HG02981 (cell line): ENCODE results near the gene GOLGA3.
"Not testable (repeated sequence)": the region's sequence is repeated elsewhere in the genome, so short reads cannot be mapped to it uniquely, and the experiment has no call there.

ENCODE experiments used
- ATAC-seq: cut with Tn5 transposase; IDR thresholded peaks from one replicate; pipeline ENCODE4 v1.9.1; 2021; ENCODE audit warnings: mild to moderate bottlenecking, moderate library complexity; ENCODE audit not compliant: unreplicated experiment

Gene GOLGA3

DNA sequence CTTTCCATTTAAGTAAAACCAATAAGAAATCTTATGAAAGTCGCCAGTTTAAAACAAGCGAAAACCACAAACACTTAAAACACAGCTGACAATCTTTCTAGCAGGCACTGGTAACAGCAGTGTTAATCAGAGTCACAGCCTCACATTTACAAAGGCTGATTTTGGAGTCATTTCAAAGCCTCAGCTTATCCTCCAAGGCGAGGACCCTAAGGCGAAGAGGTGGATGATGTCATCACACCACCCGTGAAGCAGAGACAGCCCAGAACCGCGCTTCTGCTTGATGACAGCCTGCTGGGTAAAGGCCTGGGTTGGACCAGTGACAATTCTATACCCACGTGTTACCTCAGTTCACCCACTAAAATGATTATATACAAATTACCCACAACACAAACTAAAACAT, 10.1 kb downstream of the GOLGA3 start:
- no peak for ATAC-seq

DNA sequence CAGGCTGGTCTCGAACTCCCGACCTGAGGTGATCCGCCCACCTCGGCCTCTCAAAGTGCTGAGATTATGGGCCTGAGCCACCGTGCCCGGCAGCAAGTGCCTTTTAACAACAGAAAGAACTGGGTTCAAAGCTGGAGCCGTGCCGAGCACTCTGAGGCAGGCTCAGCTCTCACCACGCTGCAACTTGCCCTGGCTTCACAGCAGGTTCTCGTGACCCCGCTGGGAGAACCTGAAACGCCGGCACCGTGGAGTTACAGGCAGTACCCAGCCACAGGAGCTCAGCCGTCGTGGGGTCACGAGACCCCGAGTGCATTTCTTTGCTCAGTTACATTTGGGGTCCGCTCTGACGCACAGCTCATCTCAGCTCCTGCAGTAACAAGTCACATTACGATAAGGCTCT, 14.4 kb downstream of the GOLGA3 start:
- no peak for ATAC-seq

DNA sequence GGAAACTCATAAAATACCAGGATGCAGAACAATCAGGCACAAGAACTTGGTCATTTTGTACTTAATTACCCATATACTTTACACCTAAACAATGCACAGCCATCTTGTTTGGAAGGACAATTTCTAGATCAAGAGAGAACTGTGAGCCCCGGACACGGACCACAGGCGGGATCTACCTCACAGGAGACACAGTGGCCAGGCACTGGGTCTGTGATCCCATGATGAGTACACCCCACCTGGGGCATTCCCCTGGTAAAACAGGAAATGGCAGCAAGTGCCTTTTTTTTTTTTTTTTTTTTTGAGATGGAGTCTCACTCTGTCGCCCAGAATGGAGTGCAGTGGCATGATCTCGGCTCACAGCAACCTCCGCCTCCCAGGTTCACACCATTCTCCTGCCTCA, 15.2 kb downstream of the GOLGA3 start:
- ATAC-seq = no peak

DNA sequence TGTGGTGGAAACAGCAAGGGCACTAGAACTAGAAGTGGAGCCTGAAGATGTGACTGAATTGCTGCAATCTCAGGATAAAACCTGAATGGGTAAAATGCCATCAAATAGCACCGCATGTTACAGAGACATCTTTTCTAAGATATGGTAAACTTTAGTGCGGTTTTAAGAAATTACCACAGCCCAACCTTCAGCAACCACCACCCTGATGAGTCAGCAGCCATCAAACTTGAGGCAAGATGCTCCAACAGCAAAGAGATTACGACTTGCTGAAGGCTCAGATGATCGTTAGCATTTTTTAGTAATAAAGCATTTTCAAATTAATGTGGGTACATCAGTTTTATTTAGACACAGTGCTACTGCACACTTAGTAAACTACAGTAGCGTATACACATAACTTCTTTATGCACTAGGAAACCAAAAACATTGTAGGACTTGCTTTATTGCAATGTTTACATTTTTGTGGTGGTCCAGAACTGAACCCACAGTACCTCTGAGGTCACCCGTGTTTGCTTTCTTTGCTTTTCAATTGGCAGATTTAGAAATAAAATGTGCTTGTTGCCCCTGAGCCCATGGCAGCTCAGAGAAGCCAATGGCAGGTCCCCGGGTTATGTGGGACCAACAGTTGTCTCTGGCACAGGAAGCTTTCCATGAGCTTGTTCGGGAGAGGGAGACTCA, 15.9 kb downstream of the GOLGA3 start:
- ATAC-seq = no peak

DNA sequence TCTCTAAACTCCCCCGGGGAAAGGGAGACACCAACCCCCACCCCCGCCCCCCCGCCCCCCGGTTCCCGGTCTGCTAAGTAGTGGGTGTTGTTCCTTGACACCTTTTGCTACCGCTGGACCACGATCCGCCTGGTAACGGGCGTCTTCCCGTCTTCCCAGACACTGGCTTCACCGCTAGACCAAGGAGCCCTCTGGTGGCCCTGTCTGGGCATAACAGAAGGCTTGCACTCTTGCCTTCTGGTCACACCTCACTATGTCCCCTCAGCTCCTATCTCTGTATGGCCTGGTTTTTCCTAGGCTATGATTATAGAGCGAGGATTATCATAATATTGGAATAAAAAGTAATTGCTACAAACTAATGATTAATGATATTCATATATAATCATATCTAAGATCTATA, 19.3 kb downstream of the GOLGA3 start:
- not testable (repeated sequence) for ATAC-seq

DNA sequence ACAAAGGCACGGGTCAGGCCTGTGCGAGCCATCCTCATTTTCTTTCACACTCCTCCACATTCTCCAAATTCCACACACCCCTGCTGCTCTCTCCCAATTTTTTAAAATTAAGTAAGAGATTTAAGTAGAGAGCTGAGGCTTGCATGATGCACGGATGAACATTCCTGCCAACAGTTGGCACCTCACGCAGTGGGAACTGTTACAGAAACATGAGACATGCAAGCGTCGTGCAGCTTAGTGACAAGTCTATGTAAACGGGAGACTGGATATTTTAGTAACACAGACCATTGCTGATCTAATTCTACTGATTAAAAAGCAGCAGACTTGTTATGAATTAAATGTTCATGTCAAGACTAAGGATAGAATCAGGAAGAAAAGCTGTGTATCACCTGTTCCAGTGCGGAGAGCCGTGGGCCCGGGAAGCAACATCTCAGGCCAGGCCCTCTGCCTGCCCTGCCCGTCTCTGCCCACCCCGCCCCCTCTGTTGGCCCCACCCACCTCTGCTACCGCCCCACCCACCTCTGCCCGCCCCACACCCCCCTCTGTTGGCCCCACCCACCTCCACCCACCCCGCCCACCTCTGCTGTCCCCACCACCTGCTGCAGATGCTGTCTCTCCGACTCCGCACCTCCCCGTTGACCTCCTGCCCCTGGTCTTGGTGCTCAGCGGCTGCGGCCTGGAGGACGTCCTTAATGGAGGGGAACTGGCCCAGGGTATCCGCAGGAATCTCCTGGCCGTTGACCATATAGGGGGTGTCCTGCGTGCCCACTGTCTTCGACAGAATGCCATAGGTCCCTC, 21.2 kb downstream of the GOLGA3 start:
- ATAC-seq = no peak

DNA sequence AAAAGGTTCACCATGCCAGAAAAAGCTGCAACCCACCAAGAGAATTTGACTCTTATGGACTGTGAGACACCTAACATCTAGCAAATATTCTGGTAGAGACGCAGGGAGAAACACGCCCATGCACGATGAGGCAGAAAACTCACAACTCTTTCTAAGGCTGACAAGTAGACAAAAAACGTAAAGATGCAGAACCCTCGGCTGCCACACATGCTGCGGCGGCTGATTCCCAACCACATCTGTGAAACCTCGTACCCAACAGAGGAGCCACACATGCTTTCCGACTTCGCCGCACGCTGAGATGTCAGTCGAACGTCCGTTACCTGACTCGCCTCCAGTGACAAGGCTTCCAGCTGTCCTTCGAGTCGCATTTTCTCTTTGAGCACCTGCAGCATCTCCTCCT, 21.8 kb downstream of the GOLGA3 start:
- ATAC-seq = no peak

DNA sequence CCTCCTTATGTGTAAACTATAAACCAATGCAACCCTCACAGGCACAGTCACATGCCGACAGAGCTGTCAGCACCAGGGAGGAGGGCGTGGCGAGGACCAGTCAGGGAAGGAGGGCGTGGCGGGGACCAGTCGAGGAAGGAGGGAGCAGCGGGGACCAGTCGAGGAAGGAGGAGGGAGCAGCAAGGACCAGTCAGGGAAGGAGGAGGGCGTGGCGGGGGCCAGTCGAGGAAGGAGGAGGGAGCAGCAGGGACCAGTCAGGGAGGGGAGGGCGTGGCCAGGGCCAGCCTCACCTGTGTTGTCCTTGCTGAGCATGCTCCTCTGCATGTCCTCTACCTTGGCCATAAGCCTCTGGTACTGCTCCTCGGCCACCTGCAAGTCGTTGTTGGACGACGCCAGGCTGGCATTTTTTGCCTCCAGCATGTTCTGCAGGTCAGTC, 24.2 kb downstream of the GOLGA3 start:
- ATAC-seq = no peak

DNA sequence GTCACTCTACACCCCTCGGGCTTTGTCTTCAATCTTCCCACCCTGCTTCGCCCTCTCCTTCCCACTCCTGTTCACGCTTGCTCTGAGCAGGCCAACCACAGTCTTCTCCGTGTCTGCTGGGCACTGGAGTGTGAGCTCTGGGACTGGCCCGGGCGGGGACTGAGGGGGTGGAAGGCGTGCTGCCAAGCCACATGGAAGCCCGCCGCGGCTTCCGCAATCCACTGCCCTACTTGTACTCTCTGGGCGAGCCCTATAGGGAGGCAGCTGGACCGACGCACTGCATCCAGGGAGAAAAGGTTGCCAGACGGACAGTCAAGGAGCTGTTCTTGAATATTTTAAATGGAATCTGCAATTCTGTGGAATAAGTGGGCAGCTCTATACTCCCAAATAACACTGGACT, 24.8 kb downstream of the GOLGA3 start:
- no peak for ATAC-seq

DNA sequence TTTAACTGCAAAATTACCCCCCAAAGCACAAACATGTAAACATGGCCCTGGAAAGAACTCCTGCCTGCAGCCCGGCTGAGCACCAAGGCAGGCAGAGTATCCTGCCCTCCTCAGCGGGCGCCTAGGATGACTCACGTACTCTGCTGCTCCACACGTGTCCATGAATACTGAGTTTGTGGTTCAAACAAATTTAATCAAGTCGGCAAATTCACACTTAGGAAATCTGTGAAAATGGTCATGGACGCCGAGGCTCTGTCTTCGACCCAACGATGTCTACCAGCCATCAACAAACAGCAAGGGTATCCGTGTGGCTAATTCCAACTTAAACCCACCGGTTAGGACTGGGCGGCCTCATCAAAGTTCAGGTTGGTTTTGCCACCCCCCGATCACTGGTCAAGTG, 25.5 kb downstream of the GOLGA3 start:
- ATAC-seq = no peak

DNA sequence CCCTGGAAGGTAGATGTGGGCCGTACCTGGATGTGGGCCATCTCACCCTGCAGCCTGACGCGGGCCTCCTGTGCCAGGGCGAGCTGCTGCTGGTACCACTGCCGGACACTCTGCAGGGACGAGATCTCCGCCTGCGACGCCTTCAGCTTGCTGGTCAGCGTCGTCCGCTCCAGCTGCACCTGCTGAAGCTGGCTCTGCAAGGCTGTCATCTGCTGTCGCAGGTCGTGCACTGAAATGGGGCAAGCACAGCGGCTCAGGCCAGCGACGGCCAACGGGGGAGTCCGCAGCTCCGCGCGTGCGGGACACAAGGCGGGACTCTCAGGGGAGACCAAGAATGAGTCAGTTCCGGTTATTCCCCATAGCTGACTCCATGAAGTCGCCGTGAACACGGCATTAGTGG, 26.9 kb downstream of the GOLGA3 start:
- no peak for ATAC-seq

DNA sequence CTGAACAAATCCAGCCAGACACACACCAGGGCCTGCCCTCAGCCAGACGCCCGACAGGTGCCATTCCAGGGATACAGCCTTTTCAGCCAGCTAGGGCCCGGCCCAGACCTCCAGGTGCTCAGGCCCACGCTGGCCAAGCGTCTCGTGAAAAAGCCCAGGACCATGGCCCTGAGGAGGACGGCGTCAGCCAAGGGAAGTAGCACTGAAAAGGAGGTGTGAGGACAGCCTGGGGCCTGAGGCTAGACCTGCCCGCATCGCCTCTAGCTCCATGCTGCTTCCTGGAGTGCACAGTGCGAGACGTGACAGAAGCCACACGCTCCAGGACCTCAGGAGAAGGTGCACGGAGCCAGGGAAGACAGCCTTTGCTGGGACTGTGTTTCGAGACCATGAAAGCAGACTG, 29.8 kb downstream of the GOLGA3 start:
- ATAC-seq = no peak

DNA sequence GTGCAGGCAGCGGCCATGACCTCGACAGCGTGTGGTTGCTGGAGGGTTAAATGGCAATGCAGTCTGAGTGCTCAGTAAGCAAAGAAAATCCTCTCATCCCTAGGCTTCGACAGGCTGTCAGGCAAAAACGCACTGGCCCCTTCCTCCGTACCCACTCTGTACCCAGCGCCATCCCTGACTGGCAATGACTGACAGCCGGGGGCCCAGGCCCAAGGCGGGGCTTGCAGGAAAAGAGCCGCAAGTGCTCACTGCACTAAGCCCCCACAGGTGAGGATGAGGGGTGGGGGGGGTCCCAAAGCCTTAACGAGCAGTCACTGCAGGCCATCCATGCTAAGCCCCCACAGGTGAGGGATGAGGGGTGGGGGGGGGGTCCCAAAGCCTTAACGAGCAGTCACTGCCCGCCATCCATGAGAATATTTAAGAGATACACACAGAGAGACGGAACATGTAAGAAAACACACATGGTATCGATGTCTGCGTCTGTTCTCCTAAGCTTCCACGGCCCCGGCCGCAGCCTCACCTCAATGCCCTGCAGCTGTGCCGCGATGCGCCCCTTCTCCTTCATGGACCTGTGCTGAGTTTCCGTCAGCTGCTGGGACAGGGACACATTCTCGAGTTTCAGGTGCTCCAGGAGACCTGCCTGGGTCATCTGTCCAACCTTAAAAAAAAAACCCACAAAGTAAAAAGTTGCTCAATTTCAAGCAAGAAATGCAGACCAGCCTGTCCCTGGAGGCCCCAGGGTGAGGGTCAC, 30.7 kb downstream of the GOLGA3 start:
- ATAC-seq = no peak

DNA sequence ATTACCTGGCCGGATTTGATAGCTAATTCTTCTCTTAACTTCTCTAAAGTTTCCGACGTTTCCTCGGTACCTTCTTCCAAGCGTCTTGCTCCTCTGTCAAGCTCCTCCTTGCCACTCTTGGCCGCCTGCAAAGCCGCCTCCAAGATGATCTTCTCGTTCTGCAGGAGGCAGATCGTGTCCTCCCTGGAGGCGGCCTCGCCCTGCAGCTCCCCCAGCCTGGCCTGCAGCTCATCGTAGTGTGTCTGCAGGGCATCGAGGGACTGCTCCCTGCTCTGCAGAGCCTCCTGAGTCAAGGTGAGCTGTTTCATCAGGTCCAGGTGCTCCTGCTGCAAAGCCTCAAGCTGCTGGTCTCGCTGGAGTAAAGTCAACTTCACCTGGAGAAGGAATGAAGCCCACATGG, 32.8 kb downstream of the GOLGA3 start:
- no peak for ATAC-seq

DNA sequence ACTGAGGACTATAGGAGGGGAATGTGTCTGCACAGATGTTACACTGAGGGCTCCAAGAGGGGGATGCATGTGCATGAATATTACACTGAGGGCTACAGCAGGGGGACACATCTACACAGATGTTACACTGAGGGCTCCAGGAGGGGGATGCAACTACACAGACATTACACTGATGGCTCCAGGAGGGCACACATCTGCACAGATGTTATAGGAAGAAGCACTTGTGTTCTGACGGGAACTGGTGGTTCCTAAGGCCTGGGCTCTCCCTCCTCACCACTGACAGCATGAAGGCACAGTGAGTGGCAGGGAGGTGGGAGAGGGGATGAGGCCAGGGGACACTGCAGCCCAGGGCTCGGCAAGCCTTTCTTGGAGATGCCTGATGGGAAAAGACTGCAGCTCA, 36.7 kb downstream of the GOLGA3 start:
- not testable (repeated sequence) for ATAC-seq

DNA sequence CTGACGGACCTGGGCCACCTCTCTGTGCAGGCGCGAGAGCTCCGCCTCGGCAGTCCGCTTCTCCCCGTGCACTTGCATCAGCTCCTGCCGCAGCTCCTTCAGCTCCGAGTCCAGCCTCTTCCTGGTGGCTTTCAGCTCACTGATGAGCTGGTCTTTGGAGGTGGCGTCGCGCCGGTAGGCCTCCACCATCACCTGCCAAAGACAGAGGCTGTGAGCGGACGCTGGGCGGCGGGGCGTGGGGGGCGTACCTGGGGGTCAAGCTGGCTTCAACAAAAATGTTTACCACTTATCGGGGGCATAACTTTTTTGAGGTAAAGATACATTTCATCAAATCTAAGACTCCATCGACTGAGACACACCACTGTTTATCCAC, 39.6 kb downstream of the GOLGA3 start:
- no peak for ATAC-seq

DNA sequence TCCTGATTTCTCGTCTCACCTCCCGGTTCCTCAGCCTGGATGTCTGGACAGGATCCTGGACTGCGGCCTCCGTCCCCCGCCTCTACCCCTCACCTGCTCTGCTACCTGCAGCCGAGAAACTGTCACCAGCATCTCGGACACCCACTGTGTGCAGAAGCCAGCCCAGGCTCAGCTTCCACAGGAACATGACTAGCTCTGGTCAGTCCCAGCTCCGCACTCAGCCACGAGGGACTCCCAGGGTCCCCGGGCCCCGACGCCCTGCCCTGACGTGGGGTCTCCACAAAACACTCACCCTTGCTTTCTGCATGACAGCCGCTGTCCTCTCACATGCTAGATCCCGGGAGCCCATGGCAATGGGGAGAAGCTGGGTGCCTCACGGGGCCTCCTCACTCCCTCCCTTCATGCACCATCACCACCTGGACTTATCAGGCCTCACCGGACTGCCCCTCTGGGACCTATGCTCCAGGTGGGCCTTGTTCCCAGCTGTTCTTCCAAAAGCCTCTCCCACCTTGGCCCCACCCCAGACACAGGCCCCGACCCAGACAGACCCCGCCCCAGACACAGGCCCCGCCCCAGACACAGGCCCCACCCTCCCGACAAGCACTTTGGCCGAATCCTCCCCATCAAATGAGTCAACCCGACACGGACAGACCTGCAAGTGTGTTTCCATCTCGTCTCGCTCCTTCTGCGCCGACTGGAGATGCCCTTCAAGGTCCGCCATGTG, 40.1 kb downstream of the GOLGA3 start:
- no peak for ATAC-seq

DNA sequence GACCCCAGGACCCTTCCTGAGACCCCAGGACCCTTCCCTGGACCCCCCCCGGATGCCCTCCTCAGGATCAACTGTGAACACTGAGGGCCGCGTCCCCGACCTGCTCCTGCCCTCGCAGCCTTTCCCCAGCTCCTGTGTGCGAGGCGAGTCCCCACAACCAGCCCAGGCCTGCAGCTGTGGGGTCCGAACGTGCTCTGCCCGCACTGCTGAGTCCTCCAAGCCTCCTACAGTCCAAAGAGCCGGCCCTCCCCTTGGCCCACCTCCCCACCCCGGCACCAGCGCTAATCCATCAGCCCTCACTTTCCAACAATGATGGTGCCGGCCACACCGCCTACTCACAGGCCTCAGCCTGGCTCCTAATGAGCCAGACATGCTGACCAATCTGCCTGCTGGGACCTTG, 40.8 kb downstream of the GOLGA3 start:
- no peak for ATAC-seq

DNA sequence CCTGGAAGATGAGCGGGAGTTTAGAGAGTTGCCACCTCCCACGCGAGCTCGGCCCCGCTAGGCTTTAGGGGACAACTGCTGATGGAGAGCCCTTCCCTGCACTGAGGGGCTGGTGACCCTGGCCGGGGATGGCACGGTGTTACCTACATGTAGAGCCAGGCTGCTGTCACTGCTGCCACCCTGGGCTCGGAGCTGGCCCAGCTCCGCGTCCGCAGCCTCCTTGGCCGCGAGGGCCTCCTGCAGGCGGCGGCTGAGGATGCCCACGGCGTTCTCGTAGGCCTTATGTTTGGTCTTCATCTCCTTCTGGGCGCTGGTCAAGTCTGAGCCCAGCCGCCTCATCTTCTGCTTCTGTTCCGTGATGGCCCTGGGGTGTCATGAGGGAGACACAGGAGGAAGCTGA, 42.5 kb downstream of the GOLGA3 start:
- ATAC-seq = no peak

DNA sequence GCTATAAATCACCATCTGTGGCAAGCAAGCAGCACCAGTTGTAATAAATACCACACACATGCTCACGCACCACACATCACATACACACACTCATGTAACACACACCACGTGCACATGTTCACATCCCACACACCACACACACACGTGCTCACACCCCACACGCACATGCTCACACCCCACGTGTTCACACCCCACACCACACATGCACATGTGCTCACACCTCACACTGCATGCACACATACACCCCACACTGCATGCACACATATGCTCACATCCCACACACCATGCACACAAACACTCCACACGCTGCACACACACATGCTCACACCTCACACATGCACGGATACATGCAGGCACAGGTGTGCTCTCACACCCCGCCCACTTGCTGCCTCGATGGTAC, 44.1 kb downstream of the GOLGA3 start:
- no peak for ATAC-seq

DNA sequence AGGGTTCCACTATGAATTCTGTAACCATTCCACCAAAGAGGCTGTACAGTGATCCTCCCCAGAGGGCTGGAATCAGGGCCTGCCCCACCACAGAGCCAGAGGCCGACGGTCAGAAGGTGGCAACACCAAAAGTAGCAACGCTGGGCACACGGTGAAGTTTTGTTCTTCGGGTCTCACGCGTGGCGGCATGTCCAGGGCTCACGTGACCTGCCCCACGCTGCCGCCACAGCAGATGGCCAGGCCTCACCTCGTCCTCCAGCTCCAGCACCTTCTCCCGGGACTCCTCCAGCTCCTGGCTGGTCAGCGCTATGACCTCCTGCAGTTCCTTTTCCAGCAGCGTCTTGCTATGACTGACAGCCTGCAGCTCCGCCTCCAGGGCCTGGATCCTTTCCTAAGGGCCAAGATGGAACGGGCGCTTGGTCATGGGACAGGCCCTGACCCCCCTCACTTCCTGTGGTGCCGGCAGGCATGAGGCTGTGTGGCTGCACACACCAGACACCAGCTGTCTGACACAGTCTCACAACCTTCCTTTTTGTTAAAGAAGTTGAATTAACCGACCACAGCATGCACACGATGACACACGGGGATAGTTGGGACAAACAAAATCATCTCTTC, 44.6 kb downstream of the GOLGA3 start:
- no peak for ATAC-seq
